ENCODE results near the gene CHDH. TPM values are rescaled to one million over a fixed set of nuclear protein-coding genes. Genes with fewer than 3 reads are reported as not detected.

The CHDH gene
- total and polyA plus RNA-seq, 2 donors (not counting 3 experiments of a cell fraction or from before 2014, with no cell fraction given): 0.04 to 0.06 TPM

GRCh38 chr3:53787016-53787415 lies 59.2 kb downstream of the CHDH start:
- H3K9me1 ChIP-seq (replicated peaks; ENCODE audit: control insufficient read depth, extremely low read depth, insufficient read depth, low read length): no peaks in the 10 kb centered on the region
- DNase-seq (ENCODE audit: low read depth, low spot score): no peak
- no peaks in the 10 kb centered on the region for H3K9me3 ChIP-seq (replicated peaks; ENCODE audit: control insufficient read depth, insufficient read depth, low read length)
- FAIRE-seq: no peak
- ChIA-PET POLR2A (no interaction called here), CTCF (no interaction called here)
- H3K36me3 ChIP-seq (ENCODE audit: control insufficient read depth in 2 of 2, extremely low read depth in 1 of 2, insufficient read depth in 2 of 2, low read length in 2 of 2): no peaks in the 10 kb centered on the region
- intact Hi-C loops (cut with micrococcal nuclease): no loop called here
- H2AFZ ChIP-seq (ENCODE audit: low read depth, low read length): no peak overlapping the region
- H3K27ac ChIP-seq (ENCODE audit: insufficient read depth, low read depth, low read length): no peak overlapping the region
- no peaks in the 10 kb centered on the region for H4K20me1 ChIP-seq (replicated peaks; ENCODE audit: control insufficient read depth, extremely low read depth, insufficient read depth, low read length)
- TF ChIP-seq GATA2 (IDR thresholded peaks at IDR 0.05; ENCODE audit: insufficient read depth, insufficient read length, low read depth, low read length): no peak
- no peak for TF ChIP-seq POLR2A (IDR thresholded peaks at IDR 0.05; ENCODE audit: low read depth, low read length)
- TF ChIP-seq FOS (IDR thresholded peaks at IDR 0.05; ENCODE audit: borderline replicate concordance, insufficient read depth, low read length): no peak
- TF ChIP-seq JUN (IDR thresholded peaks at IDR 0.05; ENCODE audit: borderline replicate concordance, insufficient read depth, insufficient read length, low read depth): no peak
- TF ChIP-seq MAX (IDR thresholded peaks at IDR 0.05; ENCODE audit: insufficient read depth, insufficient read length): no peak
- TF ChIP-seq CTCF (IDR thresholded peaks at IDR 0.05; ENCODE audit: extremely low read depth in 1 of 2, insufficient read depth in 1 of 2, low read depth in 1 of 2, low read length in 2 of 2): no peak
- TF ChIP-seq MYC (IDR thresholded peaks at IDR 0.05; ENCODE audit: low read depth, low read length): no peak
- no peak for TF ChIP-seq POLR2AphosphoS5 (IDR thresholded peaks at IDR 0.05; ENCODE audit: insufficient read depth, low read depth, low read length)
- no peaks in the 10 kb centered on the region for H3K79me2 ChIP-seq (ENCODE audit: control insufficient read depth, insufficient read depth, low read length)
- no peaks in the 10 kb centered on the region for H3K4me1 ChIP-seq (ENCODE audit: control insufficient read depth, extremely low read depth, insufficient read depth, low read length)
- H3K27me3 ChIP-seq (ENCODE audit: control insufficient read depth in 2 of 2, insufficient read depth in 2 of 2, low read length in 2 of 2): no peaks in the 10 kb centered on the region
- BruUV-seq (replicated peaks): no TSS peak
- no peak overlapping the region for H3K4me2 ChIP-seq (ENCODE audit: insufficient read depth, low read length)
- H3K9ac ChIP-seq (replicated peaks; ENCODE audit: extremely low read depth, insufficient read depth, low read length): no peak overlapping the region
- H3K4me3 ChIP-seq (replicated peaks in 1 of 3; ENCODE audit: insufficient read depth in 1 of 3, low read depth in 1 of 3, low read length in 3 of 3): no peak overlapping the region
- dilution Hi-C loops (cut with MboI; ENCODE audit: extremely low pct_ligation_motif_present, low sequenced_read_pairs): no loop called here
